ENCODE results near the gene RBM39.
A peak's percentile ranks its signal among the peaks of the same experiment; 100 is the strongest.
"Not testable (repeated sequence)": the region's sequence is repeated elsewhere in the genome, so short reads cannot be mapped to it uniquely, and the experiment has no call there.

Gene RBM39

GRCh38 chr20:35704514-35705261 lies 37.4 kb downstream of the RBM39 start:
- no peak for DNase-seq

- no peak for DNase-seq
Observed at GRCh38 chr20:35702824-35703695, 39.0 kb downstream of the RBM39 start.

- DNase-seq, result no peak
Observed at GRCh38 chr20:35702051-35702823, 39.8 kb downstream of the RBM39 start.

DNA sequence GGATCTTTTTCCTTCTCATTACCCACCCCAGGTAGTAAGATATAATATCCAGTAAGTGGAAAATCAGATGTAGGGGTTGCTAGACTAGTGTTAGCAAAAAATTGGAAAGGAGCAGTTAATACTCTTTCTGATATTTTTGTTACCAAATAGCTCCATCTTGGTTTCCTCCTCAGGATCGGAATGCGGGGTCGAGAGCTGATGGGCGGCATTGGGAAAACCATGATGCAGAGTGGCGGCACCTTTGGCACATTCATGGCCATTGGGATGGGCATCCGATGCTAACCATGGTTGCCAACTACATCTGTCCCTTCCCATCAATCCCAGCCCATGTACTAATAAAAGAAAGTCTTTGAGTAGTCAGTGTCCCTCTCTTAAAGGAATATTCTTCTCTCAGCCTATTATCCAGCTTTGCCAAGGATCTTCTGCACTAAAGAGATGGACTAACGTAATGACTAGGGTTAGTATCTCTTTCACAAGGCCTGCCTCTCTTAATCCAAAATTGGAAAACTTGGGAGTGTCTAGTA lies 41.4 kb downstream of the RBM39 start:
- DNase-seq, result no peak

- DNase-seq, result no peak
Observed at GRCh38 chr20:35699957-35700624, 42.0 kb downstream of the RBM39 start.

GRCh38 chr20:35699127-35699956 lies 42.7 kb downstream of the RBM39 start, which contains the start of the genes NFS1 and ROMO1:
Gene NFS1 (minus strand): TSS chr20:35699352. CDS start chr20:35699288, 64 bp downstream.
Gene ROMO1 (plus strand): TSS chr20:35699405. CDS start chr20:35699633, 228 bp downstream.
- peak; percentile 83 for DNase-seq

GRCh38 chr20:35698298-35699126 lies 43.5 kb downstream of the RBM39 start:
- DNase-seq, result no peak

GRCh38 chr20:35697696-35698297 lies 44.3 kb downstream of the RBM39 start:
- DNase-seq, result no peak

DNA sequence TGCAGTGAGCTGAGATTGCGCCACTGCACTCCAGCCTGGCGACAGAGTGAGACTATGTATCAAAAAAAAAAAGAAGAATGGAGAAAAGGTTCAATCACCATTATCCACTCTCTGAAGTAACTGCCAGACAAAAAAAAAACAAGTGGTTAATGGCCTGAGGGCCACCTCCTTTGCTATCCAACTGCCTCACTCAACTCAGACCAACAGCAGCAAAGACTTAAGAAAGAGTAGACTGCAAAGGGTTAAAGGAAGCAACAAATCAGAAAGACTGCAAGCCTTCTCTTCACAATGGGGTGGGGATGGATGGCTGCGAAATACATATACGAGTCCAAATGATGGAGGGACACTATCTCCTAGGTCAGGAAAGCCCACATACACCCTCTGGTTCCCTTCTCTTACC lies 46.1 kb downstream of the RBM39 start:
- DNase-seq, result no peak

GRCh38 chr20:35695245-35695749 lies 46.8 kb downstream of the RBM39 start:
- no peak for DNase-seq

DNA sequence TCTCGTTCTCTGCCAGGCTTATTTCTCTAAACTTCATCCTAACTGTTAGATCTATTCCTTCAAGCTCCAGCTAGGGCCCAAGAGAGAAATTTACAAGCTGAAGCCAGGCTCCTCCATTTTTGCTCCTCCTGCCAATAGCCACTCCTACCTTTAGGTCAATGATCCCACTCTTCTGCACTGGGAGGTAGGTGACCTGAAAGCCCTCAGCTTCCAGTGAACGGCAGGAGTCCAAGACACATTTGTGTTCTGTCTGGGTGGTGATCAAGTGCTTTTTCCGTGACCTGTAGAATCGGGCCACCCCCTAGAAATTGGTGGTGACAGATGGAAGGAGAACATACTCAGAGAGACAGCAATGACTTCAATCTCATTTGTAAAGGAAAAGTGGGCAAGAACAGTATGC lies 51.8 kb downstream of the RBM39 start:
- DNase-seq, result no peak

DNA sequence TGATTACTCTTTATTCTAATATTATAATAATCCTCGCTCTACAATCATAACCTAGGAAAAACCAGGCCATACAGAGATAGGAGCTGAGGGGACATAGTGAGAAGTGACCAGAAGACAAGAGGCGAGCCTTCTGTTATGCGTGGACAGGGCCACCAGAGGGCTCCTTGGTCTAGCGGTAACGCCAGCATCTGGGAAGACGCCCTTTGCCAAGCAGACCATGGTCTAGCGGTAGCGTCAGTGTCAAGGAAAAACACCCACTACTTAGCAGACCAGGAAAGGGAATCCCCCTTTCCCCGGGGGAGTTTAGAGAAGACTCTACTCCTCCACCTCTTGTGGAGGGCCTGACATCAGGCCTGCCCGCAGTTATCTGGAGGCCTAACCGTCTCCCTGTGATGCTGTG lies 55.2 kb downstream of the RBM39 start:
- DNase-seq, result not testable (repeated sequence)

DNA sequence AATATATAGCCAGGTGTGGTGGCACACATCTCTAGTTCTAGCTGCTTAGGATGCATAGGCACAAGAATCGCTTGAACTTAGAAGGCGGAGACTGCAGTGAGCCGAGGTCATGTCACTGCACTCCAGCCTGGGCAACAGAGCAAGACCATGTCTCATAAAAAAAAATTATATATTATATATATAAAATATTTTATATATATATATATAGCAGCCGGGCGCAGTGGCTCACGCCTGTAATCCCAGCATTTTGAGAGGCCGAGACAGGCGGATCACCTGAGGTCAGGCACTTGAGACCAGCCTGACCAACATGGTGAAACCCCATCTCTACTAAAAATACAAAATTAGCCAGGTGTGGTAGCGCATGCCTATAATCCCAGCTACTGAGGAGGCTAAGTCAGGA lies 56.7 kb downstream of the RBM39 start:
- not testable (repeated sequence) for DNase-seq

- DNase-seq, result no peak
Observed at GRCh38 chr20:35681960-35682359, 60.1 kb downstream of the RBM39 start.

DNA sequence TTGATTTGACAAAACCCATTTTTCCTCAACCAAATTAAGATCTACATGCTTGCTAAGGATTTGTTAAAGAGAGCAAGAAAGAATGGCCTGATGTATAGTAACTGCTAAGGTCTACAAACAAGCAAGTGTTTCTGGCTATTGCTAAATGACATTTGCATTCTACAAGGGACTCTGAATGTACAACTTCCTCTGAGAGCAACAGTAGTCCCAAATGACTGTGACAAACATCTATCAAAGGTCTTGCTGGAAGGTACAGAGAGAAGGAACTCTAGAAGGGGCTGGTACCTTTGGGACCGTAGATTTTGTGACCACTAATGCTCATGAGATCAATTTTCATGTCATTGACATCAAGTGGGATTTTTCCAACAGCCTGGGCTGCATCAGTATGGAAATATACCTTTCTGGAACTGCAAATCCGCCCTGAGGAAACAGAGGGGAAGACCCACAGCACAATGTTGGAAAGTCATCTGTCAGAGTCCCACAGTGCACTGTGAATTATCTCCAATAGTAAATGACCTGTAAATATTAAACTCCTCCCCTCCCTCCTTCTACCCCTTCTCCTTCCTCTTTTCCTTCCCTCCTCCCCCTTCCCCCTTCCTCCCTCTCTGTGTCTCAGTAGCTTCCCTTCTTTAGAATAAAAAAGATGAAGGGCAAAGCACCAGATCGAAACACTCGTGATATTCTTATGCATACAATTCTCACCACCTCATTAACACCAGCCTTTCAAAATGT lies 61.4 kb downstream of the RBM39 start:
- no peak for DNase-seq

- DNase-seq, result no peak
Observed at GRCh38 chr20:35674921-35675320, 67.1 kb downstream of the RBM39 start.

GRCh38 chr20:35673884-35674283 lies 68.2 kb downstream of the RBM39 start:
- DNase-seq, result no peak

GRCh38 chr20:35669681-35670080 lies 72.4 kb downstream of the RBM39 start:
- DNase-seq, result no peak

GRCh38 chr20:35669221-35669620 lies 72.8 kb downstream of the RBM39 start:
- DNase-seq, result no peak
